ENCODE measurements around the gene KRT14.

The KRT14 gene

DNA sequence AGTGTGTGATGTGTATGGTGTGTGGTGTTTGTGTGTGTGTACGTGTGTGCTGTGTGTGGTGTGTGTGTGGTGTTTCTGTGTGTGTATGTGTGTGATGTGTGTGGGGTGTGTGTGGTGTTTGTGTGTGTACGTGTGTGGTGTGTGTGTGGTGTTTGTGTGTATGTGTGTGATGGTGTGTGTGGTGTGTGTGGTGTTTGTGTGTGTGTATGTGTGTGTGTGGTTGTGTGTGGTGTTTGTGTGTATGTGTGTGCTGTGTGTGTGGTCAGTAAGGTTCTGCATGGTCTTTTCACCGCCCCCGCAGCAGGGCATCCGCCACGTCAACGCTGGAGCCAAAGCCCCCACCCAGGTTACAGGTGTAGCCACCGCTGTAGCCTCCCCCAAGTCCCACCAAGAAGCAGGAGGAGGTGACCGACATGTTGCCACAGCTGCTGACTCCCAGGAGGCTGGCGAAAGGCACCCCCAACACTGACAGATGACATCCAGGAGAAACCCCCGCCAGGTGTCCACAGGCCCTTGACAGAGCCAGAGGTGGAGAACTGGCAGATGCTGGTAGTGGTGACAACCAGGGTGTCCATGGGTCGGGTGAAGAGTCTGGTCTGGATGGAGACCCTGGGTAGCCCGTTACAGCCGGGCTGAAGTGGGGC lies 47.0 kb upstream of the KRT14 start:
- Histone ChIP-seq H3K4ac (ENCODE audit: low read length) (peak overlapping the region; percentile 76), H4K91ac (ENCODE audit: low read depth, low read length, poor library complexity) (peak overlapping the region; percentile 92), H4K8ac (ENCODE audit: low read depth, low read length) (peak overlapping the region; percentile 98), H2BK120ac (ENCODE audit: low read depth, low read length) (no peak overlapping the region), H2BK5ac (ENCODE audit: low read length) (no peak overlapping the region), H3K27me3 (ENCODE audit: control insufficient read depth in 3 of 3, insufficient read depth in 3 of 3, low read depth in 1 of 3, low read length in 3 of 3) (peaks cover 0 to 6% (median 3%) of the 10 kb centered on the region in 3 experiments), H3K27ac (replicated peaks; ENCODE audit: low read length) (no peak overlapping the region), H3K79me1 (ENCODE audit: low read depth, low read length) (peaks cover 9% of the 10 kb centered on the region), H3K9me3 (replicated peaks in 1 of 2; ENCODE audit: control insufficient read depth in 2 of 2, insufficient read depth in 1 of 2, low read depth in 1 of 2, low read length in 2 of 2) (peaks cover 0 to 9% of the 10 kb centered on the region in 2 donors), H3K23ac (ENCODE audit: low read depth, low read length, poor library complexity) (peak overlapping the region; percentile 85), H2BK12ac (ENCODE audit: low read length) (peak overlapping the region; percentile 73), H3K9ac (ENCODE audit: low read depth, low read length, poor library complexity) (peak overlapping the region; percentile 60), H3K14ac (ENCODE audit: low read length) (peak overlapping the region; percentile 97), H2BK15ac (ENCODE audit: low read length) (no peak overlapping the region), H2AK5ac (ENCODE audit: low read depth, low read length) (peak overlapping the region; percentile 74), H2AFZ (ENCODE audit: low read length) (no peak overlapping the region), H3K4me2 (ENCODE audit: insufficient read depth, low read length, poor library complexity, severe bottlenecking) (no peak overlapping the region), H3K36me3 (replicated peaks in 1 of 2; ENCODE audit: control insufficient read depth in 2 of 2, insufficient read depth in 2 of 2, low read length in 2 of 2) (peaks cover 0 to 5% of the 10 kb centered on the region in 2 donors), H3K18ac (ENCODE audit: low read length) (peak overlapping the region; percentile 28), H3K4me1 (ENCODE audit: control insufficient read depth in 2 of 2, insufficient read depth in 1 of 2, low read depth in 1 of 2, low read length in 2 of 2) (peaks cover 0 to 12% of the 10 kb centered on the region in 2 donors), H3K4me3 (ENCODE audit: low read length in 2 of 2) (peak overlapping the region in 1 of 2 donors; percentile 23)
- 100% methylated on average over 1 of the region's 14 CpGs; no CpG with 5 or more reads in 1 of the 2 donors for WGBS, 2 donors (ENCODE audit: extremely low coverage in 2 of 2, insufficient read length in 2 of 2, insufficient replicate concordance in 1 of 2)
- DNase-seq (ENCODE audit: low spot score) = no peak

DNA sequence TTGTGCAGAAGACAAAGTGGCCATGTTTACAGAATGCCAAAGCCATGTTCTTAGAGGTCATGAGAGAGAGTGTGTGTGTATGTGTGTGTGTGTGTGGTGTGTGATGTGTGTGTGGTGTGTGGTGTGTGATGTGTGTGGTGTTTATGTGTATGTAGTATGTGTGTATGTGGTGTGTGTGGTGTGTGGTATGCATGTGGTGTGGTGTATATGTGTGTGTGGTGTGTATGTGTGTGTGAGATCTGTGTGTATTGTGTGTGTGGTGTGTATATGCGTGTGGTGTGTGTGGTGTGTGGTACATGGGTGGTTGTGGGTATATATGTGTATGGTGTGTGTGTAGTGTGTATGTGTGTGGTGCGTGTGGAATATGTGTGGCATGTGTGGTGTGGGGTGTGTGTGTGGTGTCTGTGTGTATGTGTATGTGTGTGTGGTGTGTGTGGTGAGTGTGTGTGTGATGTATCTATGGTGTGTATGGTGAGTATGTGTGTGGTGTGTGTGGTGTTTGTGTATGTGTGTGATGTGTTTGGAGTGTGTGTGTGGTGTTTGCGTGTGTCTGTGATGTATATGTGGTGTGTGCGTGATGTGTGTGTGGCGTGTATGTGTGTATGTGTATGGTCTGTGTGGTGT lies 45.9 kb upstream of the KRT14 start:
- peaks cover 9% of the 10 kb centered on the region for H3K79me1 ChIP-seq (ENCODE audit: low read depth, low read length)
- H2BK5ac ChIP-seq (ENCODE audit: low read length) = peak overlapping the region; percentile 82
- no peak for DNase-seq (ENCODE audit: low spot score)
- H3K27me3 ChIP-seq (ENCODE audit: control insufficient read depth in 3 of 3, insufficient read depth in 3 of 3, low read depth in 1 of 3, low read length in 3 of 3) = peaks cover 0 to 6% (median 3%) of the 10 kb centered on the region in 3 experiments
- H2BK12ac ChIP-seq (ENCODE audit: low read length) = peak overlapping the region; percentile 84
- H2AFZ ChIP-seq (ENCODE audit: low read length) = no peak overlapping the region
- H3K36me3 ChIP-seq (replicated peaks in 1 of 2; ENCODE audit: control insufficient read depth in 2 of 2, insufficient read depth in 2 of 2, low read length in 2 of 2) = peaks cover 0 to 5% of the 10 kb centered on the region in 2 donors
- no peak overlapping the region for H3K27ac ChIP-seq (replicated peaks; ENCODE audit: low read length)
- peak overlapping the region; percentile 95 for H3K23ac ChIP-seq (ENCODE audit: low read depth, low read length, poor library complexity)
- H3K4me2 ChIP-seq (ENCODE audit: insufficient read depth, low read length, poor library complexity, severe bottlenecking) = no peak overlapping the region
- peak overlapping the region; percentile 9 for H3K9ac ChIP-seq (ENCODE audit: low read depth, low read length, poor library complexity)
- peaks cover 0 to 12% of the 10 kb centered on the region in 2 donors for H3K4me1 ChIP-seq (ENCODE audit: control insufficient read depth in 2 of 2, insufficient read depth in 1 of 2, low read depth in 1 of 2, low read length in 2 of 2)
- H3K4me3 ChIP-seq (ENCODE audit: low read length in 2 of 2) = peak overlapping the region in 1 of 2 donors; percentile 70
- peak overlapping the region; percentile 74 for H2BK15ac ChIP-seq (ENCODE audit: low read length)
- H3K4ac ChIP-seq (ENCODE audit: low read length) = peak overlapping the region; percentile 46
- peak overlapping the region; percentile 99 for H4K8ac ChIP-seq (ENCODE audit: low read depth, low read length)
- peak overlapping the region; percentile 98 for H4K91ac ChIP-seq (ENCODE audit: low read depth, low read length, poor library complexity)
- peak overlapping the region; percentile 85 for H3K18ac ChIP-seq (ENCODE audit: low read length)
- H3K14ac ChIP-seq (ENCODE audit: low read length) = peak overlapping the region; percentile 90
- H2AK5ac ChIP-seq (ENCODE audit: low read depth, low read length) = peak overlapping the region; percentile 94
- H2BK120ac ChIP-seq (ENCODE audit: low read depth, low read length) = no peak overlapping the region
- H3K9me3 ChIP-seq (replicated peaks in 1 of 2; ENCODE audit: control insufficient read depth in 2 of 2, insufficient read depth in 1 of 2, low read depth in 1 of 2, low read length in 2 of 2) = peaks cover 0 to 9% of the 10 kb centered on the region in 2 donors
- 100% methylated on average over 4 of the region's 5 CpGs; no CpG with 5 or more reads in 1 of the 2 donors for WGBS, 2 donors (ENCODE audit: extremely low coverage in 2 of 2, insufficient read length in 2 of 2, insufficient replicate concordance in 1 of 2)

DNA sequence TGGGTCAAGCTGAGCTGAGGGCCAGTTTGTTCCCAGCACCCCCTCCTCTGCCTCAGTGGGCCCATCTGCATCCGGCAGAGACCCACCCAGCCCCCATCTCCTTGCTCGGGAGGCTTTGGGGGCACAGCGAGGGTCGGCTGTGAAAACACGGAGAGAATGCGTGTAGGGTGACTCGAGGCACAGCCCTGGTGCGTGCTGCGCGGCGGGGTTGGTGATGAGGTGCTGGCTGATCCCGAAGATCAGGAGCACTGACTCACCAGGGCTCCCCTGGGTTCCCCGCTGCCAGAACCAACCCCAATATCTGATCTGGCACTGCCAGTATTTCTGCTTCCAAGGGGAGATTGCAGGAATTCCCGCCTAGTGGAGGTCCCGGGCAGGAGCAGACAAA lies 45.2 kb upstream of the KRT14 start:
- Histone ChIP-seq H3K18ac (ENCODE audit: low read length) (peak overlapping the region; percentile 85), H2BK15ac (ENCODE audit: low read length) (peak overlapping the region; percentile 74), H3K23ac (ENCODE audit: low read depth, low read length, poor library complexity) (peak overlapping the region; percentile 95), H2AK5ac (ENCODE audit: low read depth, low read length) (peak overlapping the region; percentile 94), H3K27me3 (ENCODE audit: control insufficient read depth in 3 of 3, insufficient read depth in 3 of 3, low read depth in 1 of 3, low read length in 3 of 3) (peaks cover 0 to 6% (median 3%) of the 10 kb centered on the region in 3 experiments), H3K9ac (ENCODE audit: low read depth, low read length, poor library complexity) (no peak overlapping the region), H3K4me1 (ENCODE audit: control insufficient read depth in 2 of 2, insufficient read depth in 1 of 2, low read depth in 1 of 2, low read length in 2 of 2) (peaks cover 0 to 13% of the 10 kb centered on the region in 2 donors), H2BK12ac (ENCODE audit: low read length) (peak overlapping the region; percentile 90), H3K27ac (replicated peaks; ENCODE audit: low read length) (no peak overlapping the region), H3K4ac (ENCODE audit: low read length) (no peak overlapping the region), H3K79me1 (ENCODE audit: low read depth, low read length) (peaks cover 9% of the 10 kb centered on the region), H3K9me3 (replicated peaks in 1 of 2; ENCODE audit: control insufficient read depth in 2 of 2, insufficient read depth in 1 of 2, low read depth in 1 of 2, low read length in 2 of 2) (peaks cover 0 to 9% of the 10 kb centered on the region in 2 donors), H3K4me2 (ENCODE audit: insufficient read depth, low read length, poor library complexity, severe bottlenecking) (no peak overlapping the region), H2BK5ac (ENCODE audit: low read length) (peak overlapping the region; percentile 82), H4K8ac (ENCODE audit: low read depth, low read length) (no peak overlapping the region), H2BK120ac (ENCODE audit: low read depth, low read length) (no peak overlapping the region), H3K14ac (ENCODE audit: low read length) (no peak overlapping the region), H3K4me3 (ENCODE audit: low read length in 2 of 2) (no peak overlapping the region), H4K91ac (ENCODE audit: low read depth, low read length, poor library complexity) (no peak overlapping the region), H2AFZ (ENCODE audit: low read length) (no peak overlapping the region), H3K36me3 (replicated peaks in 1 of 2; ENCODE audit: control insufficient read depth in 2 of 2, insufficient read depth in 2 of 2, low read length in 2 of 2) (peaks cover 0 to 5% of the 10 kb centered on the region in 2 donors)
- whole genome bisulfite sequencing, 2 donors (ENCODE audit: extremely low coverage in 2 of 2, insufficient read length in 2 of 2, insufficient replicate concordance in 1 of 2) = no CpG with 5 or more reads among the region's 15 CpGs
- no peak for DNase-seq (ENCODE audit: low spot score)

Measured in neuronal stem cell (in vitro differentiated cells).